GM19397 (cell line): ENCODE data around the gene SMU1.

Experiments used
- ATAC-seq: cut with Tn5 transposase; IDR thresholded peaks from one replicate; pipeline ENCODE4 v1.9.1; 2021; ENCODE audit warnings: mild to moderate bottlenecking, moderate library complexity; ENCODE audit not compliant: unreplicated experiment

Gene SMU1

DNA sequence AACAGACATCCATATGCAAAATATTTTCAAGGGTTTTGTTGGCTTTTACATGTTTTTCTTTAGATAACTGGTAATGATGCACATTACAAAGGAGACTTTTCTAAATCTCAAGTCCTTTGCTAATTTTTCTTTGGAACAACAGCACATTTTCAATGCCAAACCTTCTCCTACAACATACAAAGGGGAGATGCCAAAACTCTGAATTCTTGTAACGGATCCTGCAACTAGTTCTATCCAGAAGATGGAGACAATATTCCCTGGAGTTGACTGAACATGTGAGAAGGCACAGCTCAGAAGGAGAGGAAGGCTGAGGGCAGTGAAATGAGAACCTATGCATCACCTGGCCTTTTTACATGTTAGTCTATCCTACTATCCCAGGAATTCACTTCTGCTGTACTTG is 30.4 kb downstream of the SMU1 start:
- ATAC-seq, result no peak

DNA sequence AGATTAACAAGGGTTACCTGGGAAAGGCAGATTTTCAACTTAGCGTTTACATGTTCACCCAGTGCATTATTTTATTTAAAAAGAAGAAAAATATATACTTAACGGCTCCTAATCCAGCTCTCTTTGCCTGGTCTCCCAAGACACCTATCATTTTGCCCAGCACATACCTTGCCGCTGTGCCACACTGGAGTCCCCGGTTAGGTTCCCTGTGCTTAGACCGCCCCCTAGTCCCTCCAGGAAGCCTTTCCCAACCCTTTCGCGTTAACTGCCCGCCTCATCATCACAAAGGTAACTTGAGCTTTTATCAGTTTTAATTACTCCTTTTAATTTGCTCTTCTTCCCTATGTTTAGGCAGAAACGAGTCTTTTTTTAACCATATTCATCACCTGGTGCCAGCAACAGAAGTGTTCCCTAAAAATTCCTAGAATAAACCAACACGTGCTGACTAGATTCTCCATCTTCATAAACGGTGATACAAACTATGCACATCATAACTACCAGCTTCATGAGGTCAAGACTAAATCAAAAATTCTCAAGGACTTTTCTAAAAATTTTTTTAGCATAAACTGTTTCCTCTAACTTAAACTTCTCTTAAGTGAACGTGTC is 31.7 kb downstream of the SMU1 start:
- no peak for ATAC-seq

DNA sequence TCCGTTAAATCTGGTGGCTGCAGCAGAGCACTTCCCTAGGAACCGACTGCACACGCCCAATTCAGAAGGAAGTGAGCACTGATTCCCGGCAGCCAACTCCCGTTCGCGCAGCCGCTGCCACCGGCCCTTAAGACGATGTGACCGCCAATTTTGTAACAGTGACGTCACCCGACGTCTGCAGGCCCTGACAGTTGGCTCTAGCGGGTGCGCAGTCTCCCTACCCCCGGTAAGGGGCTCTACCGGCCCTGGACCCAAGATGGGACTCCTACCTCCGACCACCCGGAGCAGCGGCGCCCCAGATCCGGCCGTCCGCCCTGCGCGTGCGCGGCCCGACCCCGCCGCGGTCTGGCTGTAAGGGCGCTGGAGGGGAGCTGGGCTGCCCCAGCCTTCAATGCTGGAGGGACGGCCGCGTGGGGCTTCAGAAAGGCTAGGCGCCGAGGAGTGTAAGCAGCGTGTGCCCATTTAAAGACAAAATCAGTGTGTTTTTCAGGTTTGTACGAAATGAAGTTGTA is 32.3 kb downstream of the SMU1 start:
- peak; percentile 77 for ATAC-seq

DNA sequence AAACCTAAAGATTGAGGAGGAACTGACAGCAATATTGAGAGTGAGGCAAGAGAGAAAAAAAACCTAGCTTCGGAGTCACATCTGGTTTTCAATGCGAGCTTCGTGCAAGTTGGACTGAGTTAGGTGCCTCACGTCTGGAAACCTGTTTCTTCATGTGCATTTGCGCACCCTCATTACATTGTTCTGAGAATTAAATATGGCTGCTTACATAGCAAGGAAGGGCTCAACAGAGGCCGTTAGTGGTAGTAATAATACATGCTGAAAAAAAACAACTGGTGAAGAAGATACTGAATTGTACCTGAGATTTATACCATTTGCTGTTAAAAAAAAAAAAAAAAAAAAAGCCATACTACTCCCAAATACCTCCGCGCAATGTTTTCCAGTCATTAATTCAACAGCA is 32.8 kb downstream of the SMU1 start:
- no peak for ATAC-seq

DNA sequence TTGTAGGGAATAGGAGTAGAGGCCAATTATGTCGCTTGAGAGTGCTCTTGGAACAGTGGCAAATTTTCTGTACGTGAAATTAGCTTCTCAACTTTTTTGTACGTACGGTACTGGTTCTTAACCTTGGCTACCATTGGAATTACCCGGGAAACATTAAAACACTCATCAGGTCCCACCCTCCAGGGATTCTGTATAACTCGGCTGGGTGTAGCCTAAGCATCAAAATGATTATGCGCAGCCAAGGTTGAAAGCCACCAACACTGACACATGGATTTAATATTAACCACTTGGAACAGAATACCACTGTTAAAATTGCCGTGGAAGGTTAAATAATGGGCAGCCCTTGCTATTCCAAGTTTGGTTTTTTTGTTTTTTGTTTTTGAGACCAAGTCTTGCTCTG is 34.0 kb downstream of the SMU1 start:
- no peak for ATAC-seq

DNA sequence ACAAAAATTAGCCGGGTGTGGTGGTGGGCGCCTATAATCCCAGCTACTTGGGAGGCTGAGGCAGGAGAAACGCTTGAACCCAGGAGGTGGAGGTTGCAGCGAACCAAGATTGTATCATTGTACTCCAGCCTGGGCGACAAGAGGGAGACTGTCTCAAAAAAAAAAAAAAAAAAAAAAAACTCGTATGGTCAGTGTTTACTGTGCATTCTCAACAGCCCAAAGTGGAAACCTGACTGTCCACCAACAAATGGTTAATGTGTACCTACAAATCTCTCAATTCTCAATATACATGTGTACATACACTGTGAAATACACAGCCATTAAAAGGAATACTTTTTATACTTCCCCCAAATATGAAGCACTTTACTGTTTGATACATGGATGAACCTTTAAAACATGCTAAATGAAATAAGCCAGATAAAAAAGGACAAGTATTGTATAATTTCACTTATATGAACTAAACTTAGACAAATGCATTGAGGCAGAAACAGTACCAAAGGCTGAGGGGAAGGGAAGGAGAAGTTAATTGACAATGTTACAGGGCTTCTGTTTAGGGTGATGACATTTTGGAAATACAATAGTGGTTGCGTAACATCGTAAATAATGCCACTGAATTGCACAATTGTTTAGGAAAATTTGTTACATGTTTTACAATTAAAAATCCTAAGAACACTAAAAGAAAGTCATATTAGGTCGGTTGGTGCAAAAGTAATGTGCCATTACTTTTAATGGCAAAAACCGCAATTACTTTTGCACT is 34.9 kb downstream of the SMU1 start:
- no peak for ATAC-seq

DNA sequence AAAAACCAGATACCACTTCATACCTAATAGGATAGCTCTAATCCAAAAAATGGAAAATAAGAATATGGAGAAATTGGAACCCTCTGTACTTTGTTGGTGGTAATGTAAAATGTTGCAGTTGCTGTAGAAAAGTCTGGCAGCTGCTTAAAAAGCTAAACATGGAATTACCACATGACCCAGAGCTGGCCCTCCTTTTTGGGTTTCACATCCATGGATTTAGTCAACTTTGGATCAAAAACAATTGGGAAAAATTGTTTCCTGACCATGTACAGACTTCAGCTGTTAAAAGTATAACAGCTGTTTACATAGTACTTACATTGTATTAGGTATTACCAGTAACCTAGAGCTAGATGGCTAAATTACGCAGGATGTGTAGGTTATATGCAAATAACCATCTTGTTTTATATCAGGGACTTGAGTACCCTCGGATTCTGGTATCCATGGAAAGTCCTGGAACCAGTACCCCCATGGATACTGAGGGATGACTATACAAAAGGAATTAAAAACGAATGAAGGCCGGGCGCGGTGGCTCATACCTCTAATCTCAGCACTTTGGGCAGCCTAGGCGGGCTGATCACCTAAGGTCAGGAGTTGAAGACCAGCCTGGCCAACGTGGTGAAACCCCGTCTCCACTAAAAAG is 35.6 kb downstream of the SMU1 start:
- no peak for ATAC-seq

DNA sequence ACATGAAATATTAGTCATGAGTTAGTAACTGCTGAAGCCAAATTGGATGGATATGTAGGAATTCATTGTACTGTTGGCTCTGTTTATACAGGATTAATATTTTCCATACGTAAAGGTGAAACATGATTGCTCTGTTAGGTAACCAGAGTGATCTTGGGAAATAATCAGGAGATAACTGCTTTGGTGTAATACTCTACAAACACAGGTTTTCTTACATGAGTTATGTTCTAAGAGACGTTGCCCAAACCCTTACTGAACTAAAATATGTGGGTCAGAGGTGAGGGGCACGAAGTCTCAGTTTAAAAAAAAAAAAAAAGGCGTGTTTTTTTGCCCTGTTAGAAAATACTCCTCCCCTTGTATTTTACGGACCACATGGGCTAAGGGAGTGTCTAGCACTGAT is 43.6 kb downstream of the SMU1 start:
- no peak for ATAC-seq

DNA sequence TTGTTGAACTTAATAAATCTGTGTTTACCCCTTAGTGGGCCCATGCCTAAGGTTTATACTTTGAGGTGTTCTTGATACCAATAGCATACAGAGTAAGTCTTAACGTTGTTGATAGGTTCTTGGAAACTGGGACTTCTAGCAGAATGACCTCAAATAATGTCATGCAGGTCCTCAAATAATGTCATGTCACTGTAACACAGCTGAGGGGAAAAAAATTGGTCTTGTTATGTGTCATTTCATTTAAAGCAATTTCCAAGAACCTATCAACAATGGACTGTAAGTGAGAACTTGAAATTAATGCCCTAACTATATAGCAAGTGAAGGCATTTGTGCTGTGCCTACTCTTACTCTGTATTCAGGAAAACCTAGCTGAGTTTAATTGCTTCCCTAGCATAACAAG is 44.2 kb downstream of the SMU1 start:
- ATAC-seq, result no peak

DNA sequence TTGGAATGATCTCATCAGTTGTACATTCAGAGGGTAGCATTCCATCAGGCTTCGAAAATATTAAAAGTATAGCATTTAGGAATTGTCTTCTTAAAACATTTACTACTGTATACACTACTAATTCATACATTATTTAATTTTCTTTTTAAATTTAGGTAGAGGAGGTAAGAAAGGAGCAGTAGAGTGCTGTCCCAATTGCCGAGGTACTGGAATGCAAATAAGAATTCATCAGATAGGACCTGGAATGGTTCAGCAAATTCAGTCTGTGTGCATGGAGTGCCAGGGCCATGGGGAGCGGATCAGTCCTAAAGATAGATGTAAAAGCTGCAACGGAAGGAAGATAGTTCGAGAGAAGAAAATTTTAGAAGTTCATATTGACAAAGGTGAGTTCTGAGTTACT is 46.2 kb downstream of the SMU1 start:
- ATAC-seq, result no peak

DNA sequence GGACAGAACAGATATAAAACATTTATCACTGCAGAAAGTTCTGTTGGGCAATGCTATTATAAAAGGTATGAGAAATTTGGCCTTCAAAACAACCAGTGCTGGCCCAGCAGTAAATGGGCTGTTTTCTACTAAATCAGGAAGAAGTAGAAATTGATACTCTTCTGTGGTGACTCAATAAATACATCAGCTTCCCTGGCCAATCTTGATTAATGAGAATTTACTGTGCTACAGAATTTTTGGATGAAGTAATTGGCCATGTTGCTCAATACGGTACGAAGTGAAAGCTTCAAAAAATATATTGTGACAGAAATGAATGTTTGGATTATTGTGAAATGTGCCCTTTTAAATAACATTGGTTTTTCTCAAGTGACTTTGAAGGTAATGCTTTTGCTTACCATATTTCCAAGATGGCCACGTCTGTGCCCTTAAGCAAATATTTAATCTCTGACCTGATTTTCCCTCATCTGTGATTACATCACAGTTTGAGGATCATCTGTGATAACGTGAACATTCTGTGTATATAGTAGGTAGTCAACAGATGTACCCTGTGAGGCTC is 47.2 kb downstream of the SMU1 start:
- no peak for ATAC-seq

DNA sequence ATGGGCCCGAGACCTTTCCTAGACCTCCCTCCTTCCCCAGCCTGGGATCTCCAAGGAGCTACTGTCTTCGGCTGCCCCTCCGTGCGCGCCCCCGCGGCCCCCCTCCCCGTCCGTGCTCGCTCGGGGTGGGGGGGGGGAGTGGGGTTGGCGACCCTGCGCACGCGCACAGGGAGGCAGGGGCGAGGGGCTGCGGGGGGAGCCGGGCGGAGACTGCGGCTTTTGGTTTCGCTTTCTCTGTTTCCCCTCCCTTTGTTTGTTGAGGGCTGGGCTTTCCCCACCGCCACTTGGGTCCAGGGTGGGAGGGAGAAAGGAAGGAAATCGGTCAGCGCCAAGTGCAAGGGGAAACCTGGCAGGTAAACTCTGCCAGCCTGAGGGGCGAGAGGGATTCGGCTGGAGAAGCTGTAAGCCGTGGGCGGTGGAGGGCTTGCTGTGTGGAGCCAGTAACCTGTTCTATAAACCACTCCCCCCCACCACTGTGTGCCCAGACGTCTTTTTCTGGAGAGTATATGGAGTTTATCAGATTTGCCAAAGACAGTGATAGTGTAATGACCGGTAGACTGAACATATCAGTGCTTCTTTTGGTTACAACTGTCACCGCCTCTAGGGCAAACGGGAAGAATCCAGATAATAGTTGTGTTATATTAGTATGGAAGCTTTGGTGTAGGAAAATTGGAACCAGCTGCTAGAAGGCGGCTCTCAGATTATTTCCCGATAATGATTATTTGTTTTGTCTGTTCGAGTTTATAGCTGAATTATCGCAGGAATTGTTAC is 50.7 kb downstream of the SMU1 start:
- ATAC-seq, result peak; percentile 49

DNA sequence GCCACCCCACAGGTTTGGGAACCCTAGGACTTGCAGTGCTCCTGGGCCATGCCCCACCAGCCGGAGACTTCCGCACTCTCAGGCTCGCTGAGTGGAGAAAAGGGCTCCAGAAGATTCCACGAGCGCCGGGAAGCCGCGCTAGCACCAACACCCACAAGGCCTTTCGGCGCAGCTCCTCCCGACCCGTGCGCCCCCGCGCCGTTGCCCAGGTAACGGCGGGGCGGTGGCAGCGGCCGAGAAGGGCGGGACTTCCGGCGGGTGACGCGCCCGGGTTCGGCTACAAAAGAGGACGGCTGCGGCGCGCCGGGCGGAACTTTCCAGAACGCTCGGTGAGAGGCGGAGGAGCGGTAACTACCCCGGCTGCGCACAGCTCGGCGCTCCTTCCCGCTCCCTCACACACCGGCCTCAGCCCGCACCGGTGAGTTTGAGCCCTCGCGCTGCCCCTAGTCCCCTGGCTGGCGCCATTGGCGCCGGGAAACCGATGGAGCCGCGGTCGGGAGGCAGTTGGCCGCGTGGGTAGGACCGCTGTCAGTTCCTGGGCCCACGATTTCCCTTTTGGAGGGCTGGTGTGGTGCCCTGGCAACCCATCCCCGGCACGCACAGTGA is 51.4 kb downstream of the SMU1 start, which contains the start of gene DNAJA1:
Gene DNAJA1, plus strand, starts transcription at position 308 of the 606 bp plus-strand sequence. CDS start 1,212 bp downstream, outside the sequence.
- ATAC-seq, result peak; percentile 96

DNA sequence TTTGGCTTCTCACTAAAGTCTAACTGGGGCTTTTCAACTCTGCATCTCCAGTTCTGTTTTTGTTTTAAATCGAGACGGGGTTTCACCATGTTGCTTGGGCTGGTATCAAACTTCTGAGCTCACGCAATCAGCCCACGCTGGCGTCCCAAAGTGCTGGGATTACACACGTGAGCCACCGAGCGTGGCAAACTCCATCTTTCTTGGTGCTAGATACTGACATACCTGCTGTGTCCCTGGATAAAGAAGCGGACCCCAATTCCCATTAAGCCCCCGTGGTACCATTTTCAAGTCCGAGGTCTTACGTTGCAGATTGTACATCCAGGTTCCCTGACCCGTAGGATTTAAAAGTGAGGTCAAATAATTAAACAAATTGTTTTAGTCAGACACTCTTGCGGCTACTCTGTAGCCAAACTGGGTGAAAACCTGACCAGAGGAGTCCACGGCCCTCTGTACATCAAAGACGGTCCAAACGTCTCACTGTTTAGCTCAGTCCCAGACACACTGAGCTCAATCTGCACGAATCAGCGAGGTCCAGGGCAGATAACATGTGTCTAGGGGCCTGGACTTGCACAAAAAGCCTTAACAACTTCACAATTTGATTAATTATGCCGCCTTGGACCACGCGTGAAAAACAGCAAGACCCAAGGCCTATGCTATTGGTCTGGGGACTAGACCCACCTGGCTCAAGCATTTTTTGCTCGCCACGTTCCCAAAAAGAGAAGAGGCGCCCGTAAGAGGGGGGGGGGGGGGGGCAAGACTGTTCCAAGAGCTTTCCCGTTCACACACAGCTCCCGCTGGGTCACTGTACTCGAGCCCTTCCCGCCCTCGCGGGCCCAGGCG is 52.1 kb downstream of the SMU1 start:
- ATAC-seq, result no peak

DNA sequence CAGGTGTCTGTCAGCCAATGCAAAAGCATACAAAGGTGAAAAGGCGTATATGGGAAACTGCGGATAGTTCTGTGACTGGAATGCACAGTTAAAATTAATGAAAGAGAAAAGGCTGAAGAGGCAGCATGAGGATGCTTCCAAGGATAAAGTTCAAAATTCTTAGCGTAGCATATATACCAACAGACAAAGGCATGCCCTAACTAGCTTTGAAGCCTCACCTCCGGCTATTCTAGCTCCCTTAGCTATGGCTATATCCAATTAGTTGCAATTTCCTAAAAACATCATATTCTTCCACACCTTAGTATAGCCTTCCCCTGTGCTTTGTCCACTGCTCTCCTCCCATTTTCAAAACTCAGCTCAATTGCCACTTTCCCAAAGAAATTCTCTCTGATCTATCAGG is 52.8 kb downstream of the SMU1 start:
- no peak for ATAC-seq

DNA sequence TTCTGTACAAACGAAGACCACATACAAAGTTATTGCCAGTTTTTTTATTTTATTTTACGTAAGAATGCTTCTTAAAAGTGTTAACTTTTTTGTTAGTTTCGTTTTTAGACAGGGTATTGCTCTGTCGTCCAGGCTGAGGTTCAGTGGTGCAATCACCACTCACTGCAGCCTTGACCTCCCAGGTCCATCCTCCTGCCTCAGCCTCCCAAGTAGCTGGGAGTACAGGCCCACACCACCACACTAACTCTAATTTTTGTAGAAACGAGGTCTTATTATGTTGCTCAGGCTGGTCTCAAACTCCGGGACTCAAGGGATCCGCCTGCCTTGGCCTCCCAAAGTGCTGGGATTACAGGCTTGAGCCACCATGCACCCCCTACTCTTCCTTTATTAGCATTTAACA is 53.7 kb downstream of the SMU1 start:
- ATAC-seq, result no peak

DNA sequence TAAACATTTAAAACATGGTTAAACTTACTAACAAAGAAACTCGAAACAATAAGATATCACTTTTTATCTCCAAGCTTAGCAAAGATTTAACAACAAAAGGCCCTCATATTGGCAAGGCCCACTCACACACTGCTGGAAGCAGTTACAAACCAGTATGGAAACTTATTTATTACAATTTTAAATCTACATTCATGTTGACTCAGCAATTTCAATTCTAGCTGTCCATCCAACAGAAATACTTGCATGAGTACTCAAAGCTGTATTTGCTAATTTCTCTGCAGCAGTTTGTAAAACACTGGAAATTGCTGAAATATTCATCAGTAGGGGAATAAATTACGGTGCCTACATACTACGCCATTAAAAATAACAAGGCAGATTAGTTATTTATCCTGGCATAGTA is 54.2 kb downstream of the SMU1 start:
- no peak for ATAC-seq

DNA sequence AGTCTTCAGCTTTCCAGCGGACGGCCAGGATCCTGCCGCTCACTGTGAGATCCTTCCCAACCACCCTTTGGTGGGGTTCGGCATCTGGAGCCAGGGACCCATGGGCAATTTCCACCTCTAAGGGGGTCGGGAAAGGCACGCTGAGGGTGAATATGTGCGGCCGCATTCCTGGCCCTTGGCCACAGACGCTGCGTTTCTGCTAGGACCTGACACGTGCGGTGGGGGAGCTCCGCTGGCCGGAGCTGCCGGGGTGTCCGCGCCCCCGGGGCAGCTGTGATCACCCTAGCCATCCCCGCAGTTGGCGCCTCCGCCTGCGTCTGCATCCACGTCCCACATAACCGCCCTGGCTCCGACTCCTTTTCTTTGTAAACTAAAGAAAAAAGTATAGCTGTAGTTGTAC is 56.7 kb downstream of the SMU1 start:
- no peak for ATAC-seq

DNA sequence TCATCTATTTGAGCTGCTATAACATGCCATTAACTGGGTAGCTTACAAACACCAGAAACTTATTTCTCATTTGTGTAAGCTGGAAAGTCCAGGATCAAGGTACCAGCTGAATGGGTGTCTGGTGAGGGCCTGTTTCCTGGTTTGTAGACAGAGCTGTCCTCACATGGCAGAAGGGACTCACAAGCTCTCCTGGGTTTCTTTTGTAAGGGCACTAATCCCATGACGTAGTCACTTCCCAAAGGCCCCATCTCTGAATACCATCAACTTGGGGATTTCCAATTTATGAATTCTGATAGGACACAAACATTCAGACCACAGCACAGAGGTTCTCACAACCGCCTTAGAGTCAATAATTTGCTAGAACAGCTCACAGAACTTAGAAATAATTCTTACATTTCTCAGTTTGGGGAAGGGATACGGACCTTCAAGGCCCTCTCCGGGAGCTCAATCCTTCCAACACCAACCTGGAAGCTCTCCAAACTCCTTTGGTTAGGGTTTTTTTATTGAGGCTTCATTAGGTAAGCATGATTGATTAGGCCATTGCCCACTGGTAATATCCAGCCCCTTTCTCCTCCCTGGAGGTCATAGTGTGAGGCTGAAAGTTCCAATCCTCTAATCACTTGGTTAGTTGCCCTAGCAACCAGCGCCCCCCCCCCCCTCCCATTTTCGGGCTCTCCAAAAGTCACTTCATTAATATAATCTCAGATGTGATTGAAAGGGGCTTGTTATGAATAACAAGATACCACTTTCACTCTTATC is 59.0 kb downstream of the SMU1 start:
- peak; percentile 54 for ATAC-seq
